NB4 (cell line): ENCODE data around the gene ASMTL.

Source experiments
- DNase-seq: peaks from one replicate; pipeline ENCODE4 v3.0.0; 2010; ENCODE audit warnings: low read depth
- H3K4me3 ChIP-seq: one replicate; pipeline ENCODE4 v1.5.1; 2011; ENCODE audit warnings: mild to moderate bottlenecking, low read depth, low read length, moderate library complexity
- MYC ChIP-seq: IDR thresholded peaks from 2 replicates; pipeline ENCODE4 v1.6.1; 2011; ENCODE audit warnings: low read depth, low read length
- POLR2A ChIP-seq: IDR thresholded peaks from 2 replicates; pipeline ENCODE4 v1.6.1; 2011; ENCODE audit warnings: mild to moderate bottlenecking; ENCODE audit not compliant: insufficient read length; ENCODE audit errors: extremely low read depth
- TF ChIP-seq, protein P1 (sequence below): IDR thresholded peaks from 2 replicates; pipeline ENCODE4 v1.6.1; 2011; ENCODE audit warnings: low read depth, low read length
- TF ChIP-seq, protein P2 (sequence below): IDR thresholded peaks from one replicate; pipeline ENCODE4 v1.5.1; 2012; ENCODE audit warnings: low read depth, low read length

The ASMTL gene

DNA sequence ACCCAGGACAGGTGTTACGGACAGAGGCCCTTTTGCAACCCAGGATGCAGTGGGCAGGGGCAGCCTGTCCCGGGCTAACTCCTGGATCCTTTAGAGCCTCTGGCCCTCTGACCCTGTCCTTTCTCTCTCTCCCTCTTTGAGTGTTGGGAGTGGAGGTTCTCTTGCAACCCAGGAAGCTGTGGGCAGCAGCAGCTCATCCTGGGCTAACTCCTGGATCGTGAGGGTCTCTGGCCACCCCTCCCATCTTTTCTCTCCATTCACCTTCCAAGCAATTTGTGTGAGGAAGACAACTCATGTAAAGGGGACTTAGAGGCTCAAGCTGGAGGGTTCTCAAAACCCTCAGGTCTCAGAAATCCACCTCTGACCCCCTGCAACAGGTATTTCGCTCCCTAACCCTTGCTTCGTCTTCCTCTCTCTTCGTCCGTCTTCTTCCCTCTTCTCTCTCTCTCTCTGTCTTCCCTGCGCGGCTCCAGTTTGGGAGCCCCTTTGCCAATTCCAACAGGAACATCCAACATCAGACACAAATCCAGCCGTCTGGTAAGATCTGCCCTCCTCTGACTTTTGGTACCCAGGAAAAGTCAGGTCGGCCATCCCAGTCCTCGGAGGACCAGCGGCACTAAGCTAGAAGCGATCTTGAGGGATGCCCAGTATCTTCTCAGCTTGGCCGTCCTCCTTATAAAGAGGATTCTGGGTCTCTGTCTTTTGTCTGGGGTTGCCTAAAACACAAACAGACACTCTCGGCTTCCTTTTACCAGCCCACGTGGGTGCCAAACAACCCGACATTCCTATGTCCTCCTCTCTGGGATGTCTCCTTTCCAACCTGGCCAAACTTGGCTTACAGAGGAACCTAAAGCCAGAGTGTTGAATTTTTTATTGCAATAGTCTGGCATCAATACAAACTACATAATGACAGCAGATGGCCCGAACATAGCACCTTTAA is 7.9 kb downstream of the ASMTL start:
- DNase-seq, result no peak
- no peak overlapping the region for H3K4me3 ChIP-seq
- TF ChIP-seq MYC (no peak), POLR2A (no peak)
- TF ChIP-seq, protein P1, sequence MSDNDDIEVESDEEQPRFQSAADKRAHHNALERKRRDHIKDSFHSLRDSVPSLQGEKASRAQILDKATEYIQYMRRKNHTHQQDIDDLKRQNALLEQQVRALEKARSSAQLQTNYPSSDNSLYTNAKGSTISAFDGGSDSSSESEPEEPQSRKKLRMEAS, result no peak
- TF ChIP-seq, protein P2, sequence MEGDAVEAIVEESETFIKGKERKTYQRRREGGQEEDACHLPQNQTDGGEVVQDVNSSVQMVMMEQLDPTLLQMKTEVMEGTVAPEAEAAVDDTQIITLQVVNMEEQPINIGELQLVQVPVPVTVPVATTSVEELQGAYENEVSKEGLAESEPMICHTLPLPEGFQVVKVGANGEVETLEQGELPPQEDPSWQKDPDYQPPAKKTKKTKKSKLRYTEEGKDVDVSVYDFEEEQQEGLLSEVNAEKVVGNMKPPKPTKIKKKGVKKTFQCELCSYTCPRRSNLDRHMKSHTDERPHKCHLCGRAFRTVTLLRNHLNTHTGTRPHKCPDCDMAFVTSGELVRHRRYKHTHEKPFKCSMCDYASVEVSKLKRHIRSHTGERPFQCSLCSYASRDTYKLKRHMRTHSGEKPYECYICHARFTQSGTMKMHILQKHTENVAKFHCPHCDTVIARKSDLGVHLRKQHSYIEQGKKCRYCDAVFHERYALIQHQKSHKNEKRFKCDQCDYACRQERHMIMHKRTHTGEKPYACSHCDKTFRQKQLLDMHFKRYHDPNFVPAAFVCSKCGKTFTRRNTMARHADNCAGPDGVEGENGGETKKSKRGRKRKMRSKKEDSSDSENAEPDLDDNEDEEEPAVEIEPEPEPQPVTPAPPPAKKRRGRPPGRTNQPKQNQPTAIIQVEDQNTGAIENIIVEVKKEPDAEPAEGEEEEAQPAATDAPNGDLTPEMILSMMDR, result no peak

DNA sequence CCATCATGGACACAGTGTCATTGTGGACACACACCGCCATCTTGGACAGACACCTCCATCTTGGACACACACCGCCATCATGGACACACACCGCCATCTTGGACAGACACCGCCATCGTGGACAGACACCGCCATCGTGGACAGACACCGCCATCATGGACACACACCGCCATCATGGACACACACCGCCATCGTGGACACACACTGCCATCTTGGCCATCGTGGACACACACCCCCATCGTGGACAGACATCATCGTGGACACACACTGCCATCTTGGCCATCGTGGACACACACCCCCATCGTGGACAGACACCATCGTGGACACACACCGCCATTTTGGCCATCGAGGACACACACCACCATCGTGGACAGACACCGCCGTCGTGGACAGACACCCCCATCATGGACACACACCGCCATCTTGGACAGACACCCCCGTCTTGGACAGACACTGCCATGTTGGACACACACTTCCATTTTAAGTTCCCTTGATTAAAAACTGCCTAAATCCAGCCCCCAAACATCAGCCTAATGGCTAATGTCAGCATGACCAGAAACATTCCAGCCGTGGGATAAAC is 9.1 kb downstream of the ASMTL start:
- TF ChIP-seq POLR2A (no peak), MYC (no peak)
- TF ChIP-seq, protein P1, result no peak
- TF ChIP-seq, protein P2, result no peak
- no peak overlapping the region for H3K4me3 ChIP-seq
- DNase-seq, result no peak

DNA sequence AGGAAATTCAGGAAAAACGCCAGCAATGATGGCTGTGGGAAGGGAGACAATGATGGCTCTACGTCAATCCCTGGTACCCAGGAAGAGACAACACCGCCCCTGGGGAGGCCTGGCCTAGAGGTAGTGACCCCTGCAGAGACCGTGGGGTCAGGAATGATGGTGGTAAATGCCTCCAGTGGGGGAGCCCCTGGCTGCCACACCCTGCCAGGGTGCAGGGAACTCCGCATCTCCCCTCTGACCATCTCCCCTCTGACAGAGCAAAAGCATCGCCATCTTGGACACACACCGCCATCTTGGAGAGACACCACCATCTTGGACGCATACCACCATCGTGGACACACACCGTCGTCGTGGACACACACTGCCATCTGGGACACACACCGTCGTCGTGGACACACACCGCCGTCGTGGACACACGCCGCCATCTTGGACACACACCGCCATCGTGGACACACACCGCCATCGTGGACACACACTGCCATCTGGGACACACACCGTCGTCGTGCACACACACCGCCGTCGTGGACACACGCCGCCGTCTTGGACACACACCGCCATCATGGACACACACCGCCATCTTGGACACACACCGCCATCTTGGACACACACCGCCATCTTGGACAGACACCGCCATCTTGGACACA is 9.9 kb downstream of the ASMTL start:
- no peak for DNase-seq
- TF ChIP-seq, protein P2, result no peak
- TF ChIP-seq, protein P1, result no peak
- TF ChIP-seq POLR2A (no peak), MYC (no peak)
- H3K4me3 ChIP-seq, result no peak overlapping the region

DNA sequence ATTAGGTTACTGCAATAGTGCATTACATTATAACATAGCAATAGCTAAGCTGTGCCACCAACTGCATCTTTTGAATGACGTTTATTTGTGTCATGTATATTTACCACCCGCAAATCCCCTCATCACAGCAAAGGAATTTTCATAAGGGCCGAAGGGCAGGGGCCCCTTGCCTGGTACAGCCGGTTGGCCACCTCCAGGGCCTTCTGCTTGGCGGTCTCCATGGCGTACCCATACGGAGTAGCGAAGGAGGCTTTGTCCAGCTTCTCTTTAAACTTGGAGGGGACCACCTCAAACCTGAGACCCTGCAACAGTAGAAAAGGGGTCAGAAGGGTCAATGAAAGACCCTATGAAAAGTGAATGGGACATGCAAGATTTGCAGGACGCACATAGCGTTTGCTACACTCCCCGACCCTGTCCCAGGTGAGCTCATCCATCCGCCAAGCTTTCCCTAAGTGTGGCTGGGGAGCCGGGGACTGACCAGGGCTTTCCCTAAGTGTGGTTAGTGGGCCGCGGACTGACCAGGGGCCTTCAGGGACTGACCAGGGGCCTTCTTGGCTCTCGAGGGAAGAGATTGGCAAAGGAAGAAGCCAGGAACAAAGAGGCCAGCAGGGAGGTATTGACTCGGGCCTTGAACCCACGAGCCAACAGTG is 10.6 kb downstream of the ASMTL start:
- no peak for DNase-seq
- no peak for TF ChIP-seq MYC
- TF ChIP-seq, protein P1, result no peak
- H3K4me3 ChIP-seq, result no peak overlapping the region

DNA sequence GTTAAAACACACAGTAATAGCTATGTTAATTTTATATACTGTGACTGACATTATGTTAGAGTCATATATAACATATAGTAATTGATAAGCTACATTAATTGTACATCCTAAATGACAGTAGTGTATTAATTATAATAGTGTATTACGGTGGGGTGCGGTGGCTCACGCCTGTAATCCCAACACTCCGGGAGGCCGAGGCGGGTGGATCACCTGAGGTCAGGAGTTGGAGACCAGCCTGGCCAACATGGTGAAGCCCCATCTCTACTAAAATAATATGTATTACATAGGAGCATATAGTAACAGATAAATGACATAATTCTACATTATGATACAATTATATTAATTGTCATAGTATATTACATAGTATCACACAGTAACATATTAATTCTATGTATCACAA is 12.2 kb downstream of the ASMTL start:
- TF ChIP-seq, protein P2, result no peak
- no peak for TF ChIP-seq POLR2A
- TF ChIP-seq MYC, result no peak
- TF ChIP-seq, protein P1, result no peak
- DNase-seq, result no peak

More for the DNA sequence above, 12.2 kb downstream of the ASMTL start:
- H3K4me3 ChIP-seq, result no peak overlapping the region
